ENCODE data around the gene DOCK1.

DOCK1 gene

DNA sequence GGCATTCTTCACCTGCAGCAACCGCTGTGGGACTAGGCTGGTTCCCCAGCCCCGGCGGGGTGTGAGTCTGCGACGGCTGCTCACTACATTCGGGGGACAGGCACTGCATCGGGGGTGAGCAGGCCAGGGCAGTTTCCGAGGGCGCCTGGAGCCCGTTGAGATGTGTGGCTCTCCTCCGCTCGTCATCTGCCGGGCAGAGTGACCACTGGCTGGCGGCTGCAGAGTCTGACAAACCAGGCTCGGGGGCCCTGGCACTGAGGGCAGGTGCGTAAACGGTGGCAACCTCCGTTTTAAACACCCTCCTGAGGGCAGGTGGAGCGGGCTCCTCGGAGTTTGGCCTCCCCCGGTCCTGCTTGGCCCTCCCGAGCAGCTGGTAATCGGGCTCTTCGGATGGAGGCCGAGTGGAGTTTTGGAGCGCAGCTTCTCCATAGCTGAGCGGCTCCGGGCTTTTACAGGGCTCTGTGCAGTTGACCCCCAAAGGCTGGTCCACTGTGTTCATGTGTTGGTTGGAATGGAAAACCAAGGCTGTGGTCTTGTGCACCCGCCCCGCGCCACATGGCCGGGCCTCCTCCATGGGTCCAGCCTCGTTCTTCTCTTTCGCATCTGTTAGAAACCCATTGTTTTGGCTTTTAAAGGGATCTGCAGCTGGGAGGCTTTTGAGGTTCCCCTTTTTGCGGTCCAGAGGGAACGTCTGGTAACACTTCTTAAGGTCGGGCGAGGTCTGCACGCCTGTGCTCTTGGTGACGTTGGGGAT is 270.3 kb downstream of the DOCK1 start:
- H3K4me3 ChIP-seq (ENCODE audit: low read length): no peak overlapping the region
- H3K27me3 ChIP-seq (ENCODE audit: insufficient read depth, low read length): no peaks in the 10 kb centered on the region
- H3K9me3 ChIP-seq (ENCODE audit: low read length): no peaks in the 10 kb centered on the region
- peaks cover 11% of the 10 kb centered on the region for H3K36me3 ChIP-seq (ENCODE audit: insufficient read depth, low read length)
- no peaks in the 10 kb centered on the region for H3K4me1 ChIP-seq (ENCODE audit: insufficient read depth, low read length)
- no peak overlapping the region for H2AFZ ChIP-seq (ENCODE audit: low read depth, low read length)

DNA sequence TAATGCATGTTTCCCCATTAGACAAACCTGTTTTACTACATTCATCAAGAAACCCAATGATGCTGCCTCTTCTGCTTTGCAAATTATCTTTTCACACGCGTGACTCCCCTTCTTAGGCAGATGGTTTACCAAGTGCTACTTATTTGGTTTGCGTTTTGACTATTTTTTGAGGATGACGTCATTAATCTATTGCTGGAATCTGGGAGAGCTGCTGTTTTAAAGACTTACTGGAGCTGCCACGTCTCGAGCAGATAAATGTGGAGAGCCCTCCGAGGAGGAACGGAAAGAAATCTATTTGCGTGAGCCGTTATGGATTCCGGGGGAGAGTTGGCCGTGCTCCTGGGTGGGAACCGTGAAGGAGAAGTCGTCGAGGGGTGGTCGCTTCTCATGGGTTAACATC is 271.4 kb downstream of the DOCK1 start:
- H3K36me3 ChIP-seq (ENCODE audit: insufficient read depth, low read length): peaks cover 11% of the 10 kb centered on the region
- H3K9me3 ChIP-seq (ENCODE audit: low read length): no peaks in the 10 kb centered on the region
- H2AFZ ChIP-seq (ENCODE audit: low read depth, low read length): no peak overlapping the region
- H3K27me3 ChIP-seq (ENCODE audit: insufficient read depth, low read length): no peaks in the 10 kb centered on the region
- H3K4me1 ChIP-seq (ENCODE audit: insufficient read depth, low read length): no peaks in the 10 kb centered on the region
- no peak overlapping the region for H3K4me3 ChIP-seq (ENCODE audit: low read length)

DNA sequence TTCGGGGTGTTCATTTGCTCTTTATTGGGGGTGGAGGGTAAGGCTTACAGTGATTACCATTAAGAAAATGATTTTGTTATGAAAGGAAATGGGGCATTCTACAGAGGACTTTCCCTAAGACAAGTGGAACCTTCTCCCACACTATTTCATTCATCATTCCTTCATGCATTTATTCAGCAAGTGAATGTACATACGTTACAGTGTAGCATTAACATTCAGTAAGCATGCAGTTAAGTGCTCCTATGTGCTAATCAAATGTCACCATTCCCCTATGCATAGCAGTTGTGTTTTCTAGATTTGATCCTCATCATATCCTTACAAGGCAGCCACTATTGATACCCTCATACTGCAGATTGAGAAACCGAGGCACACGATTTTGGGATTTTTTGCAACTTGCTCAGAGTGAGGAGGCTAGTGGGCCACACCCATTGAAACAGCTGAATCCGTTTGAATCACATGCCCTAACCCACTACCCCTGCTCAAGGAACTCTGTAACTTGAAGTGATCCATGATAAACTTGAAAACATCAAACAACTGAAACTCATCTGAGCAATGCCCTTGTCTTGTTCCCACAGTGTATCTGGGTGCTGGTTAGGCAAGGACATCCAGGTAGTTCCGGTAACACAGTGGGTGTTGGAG is 274.5 kb downstream of the DOCK1 start:
- Histone ChIP-seq H3K4me3 (ENCODE audit: low read length) (no peak overlapping the region), H3K36me3 (ENCODE audit: insufficient read depth, low read length) (no peaks in the 10 kb centered on the region), H3K27me3 (ENCODE audit: insufficient read depth, low read length) (no peaks in the 10 kb centered on the region), H3K4me1 (ENCODE audit: insufficient read depth, low read length) (no peaks in the 10 kb centered on the region), H2AFZ (ENCODE audit: low read depth, low read length) (no peak overlapping the region), H3K9me3 (ENCODE audit: low read length) (peaks cover 1% of the 10 kb centered on the region)

GRCh38 chr10:127182161-127182560 is 276.9 kb downstream of the DOCK1 start:
- Histone ChIP-seq H3K27me3 (ENCODE audit: insufficient read depth, low read length) (no peaks in the 10 kb centered on the region), H2AFZ (ENCODE audit: low read depth, low read length) (no peak overlapping the region), H3K4me3 (ENCODE audit: low read length) (no peak overlapping the region), H3K9me3 (ENCODE audit: low read length) (peaks cover 3% of the 10 kb centered on the region), H3K4me1 (ENCODE audit: insufficient read depth, low read length) (no peaks in the 10 kb centered on the region), H3K36me3 (ENCODE audit: insufficient read depth, low read length) (no peaks in the 10 kb centered on the region)

GRCh38 chr10:127184582-127184981 is 279.4 kb downstream of the DOCK1 start:
- Histone ChIP-seq H3K36me3 (ENCODE audit: insufficient read depth, low read length) (no peaks in the 10 kb centered on the region), H3K27me3 (ENCODE audit: insufficient read depth, low read length) (no peaks in the 10 kb centered on the region), H3K4me3 (ENCODE audit: low read length) (no peak overlapping the region), H3K4me1 (ENCODE audit: insufficient read depth, low read length) (no peaks in the 10 kb centered on the region), H2AFZ (ENCODE audit: low read depth, low read length) (no peak overlapping the region), H3K9me3 (ENCODE audit: low read length) (peaks cover 3% of the 10 kb centered on the region)

- H3K9me3 ChIP-seq (ENCODE audit: low read length): peaks cover 3% of the 10 kb centered on the region
- H3K4me3 ChIP-seq (ENCODE audit: low read length): no peak overlapping the region
- H2AFZ ChIP-seq (ENCODE audit: low read depth, low read length): no peak overlapping the region
- no peaks in the 10 kb centered on the region for H3K27me3 ChIP-seq (ENCODE audit: insufficient read depth, low read length)
- no peaks in the 10 kb centered on the region for H3K4me1 ChIP-seq (ENCODE audit: insufficient read depth, low read length)
- H3K36me3 ChIP-seq (ENCODE audit: insufficient read depth, low read length): no peaks in the 10 kb centered on the region
These were observed 281.6 kb downstream of the DOCK1 start for GRCh38 chr10:127186813-127187212.

GRCh38 chr10:127189226-127189625 is 284.0 kb downstream of the DOCK1 start:
- no peaks in the 10 kb centered on the region for H3K27me3 ChIP-seq (ENCODE audit: insufficient read depth, low read length)
- H3K4me3 ChIP-seq (ENCODE audit: low read length): no peak overlapping the region
- no peaks in the 10 kb centered on the region for H3K36me3 ChIP-seq (ENCODE audit: insufficient read depth, low read length)
- H3K9me3 ChIP-seq (ENCODE audit: low read length): peaks cover 3% of the 10 kb centered on the region
- H2AFZ ChIP-seq (ENCODE audit: low read depth, low read length): no peak overlapping the region
- H3K4me1 ChIP-seq (ENCODE audit: insufficient read depth, low read length): no peaks in the 10 kb centered on the region

- Histone ChIP-seq H3K4me3 (ENCODE audit: low read length) (no peak overlapping the region), H3K36me3 (ENCODE audit: insufficient read depth, low read length) (no peaks in the 10 kb centered on the region), H3K27me3 (ENCODE audit: insufficient read depth, low read length) (no peaks in the 10 kb centered on the region), H2AFZ (ENCODE audit: low read depth, low read length) (no peak overlapping the region), H3K4me1 (ENCODE audit: insufficient read depth, low read length) (no peaks in the 10 kb centered on the region), H3K9me3 (ENCODE audit: low read length) (no peaks in the 10 kb centered on the region)
These were observed 285.2 kb downstream of the DOCK1 start for GRCh38 chr10:127190427-127190826.

GRCh38 chr10:127193125-127193524 is 287.9 kb downstream of the DOCK1 start:
- H2AFZ ChIP-seq (ENCODE audit: low read depth, low read length): no peak overlapping the region
- H3K4me3 ChIP-seq (ENCODE audit: low read length): no peak overlapping the region
- no peaks in the 10 kb centered on the region for H3K36me3 ChIP-seq (ENCODE audit: insufficient read depth, low read length)
- no peaks in the 10 kb centered on the region for H3K27me3 ChIP-seq (ENCODE audit: insufficient read depth, low read length)
- no peaks in the 10 kb centered on the region for H3K9me3 ChIP-seq (ENCODE audit: low read length)
- H3K4me1 ChIP-seq (ENCODE audit: insufficient read depth, low read length): peaks cover 14% of the 10 kb centered on the region

DNA sequence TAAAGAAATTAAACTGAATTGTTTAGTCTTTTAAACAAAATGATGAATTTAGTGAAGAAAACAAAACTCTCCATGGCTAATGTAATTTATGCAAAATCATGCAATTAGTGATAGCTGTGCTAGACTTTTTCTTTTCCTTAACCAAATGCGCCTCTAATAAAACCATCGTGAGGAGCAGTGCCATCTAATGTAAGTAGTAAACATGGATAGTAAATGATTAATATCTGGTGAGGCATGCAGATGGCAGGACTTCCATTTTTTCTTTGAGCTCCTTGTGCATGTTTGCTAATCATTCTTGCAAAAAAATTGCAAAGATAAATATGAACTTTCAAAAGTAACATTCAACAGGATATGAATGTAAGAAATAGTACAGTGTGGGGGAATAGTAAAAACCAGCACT is 288.9 kb downstream of the DOCK1 start:
- no peaks in the 10 kb centered on the region for H3K9me3 ChIP-seq (ENCODE audit: low read length)
- H2AFZ ChIP-seq (ENCODE audit: low read depth, low read length): no peak overlapping the region
- peaks cover 14% of the 10 kb centered on the region for H3K4me1 ChIP-seq (ENCODE audit: insufficient read depth, low read length)
- no peaks in the 10 kb centered on the region for H3K27me3 ChIP-seq (ENCODE audit: insufficient read depth, low read length)
- H3K4me3 ChIP-seq (ENCODE audit: low read length): no peak overlapping the region
- no peaks in the 10 kb centered on the region for H3K36me3 ChIP-seq (ENCODE audit: insufficient read depth, low read length)

- Histone ChIP-seq H3K4me3 (ENCODE audit: low read length) (no peak overlapping the region), H3K4me1 (ENCODE audit: insufficient read depth, low read length) (peaks cover 14% of the 10 kb centered on the region), H3K36me3 (ENCODE audit: insufficient read depth, low read length) (no peaks in the 10 kb centered on the region), H3K27me3 (ENCODE audit: insufficient read depth, low read length) (no peaks in the 10 kb centered on the region), H3K9me3 (ENCODE audit: low read length) (no peaks in the 10 kb centered on the region), H2AFZ (ENCODE audit: low read depth, low read length) (no peak overlapping the region)
These were observed 289.4 kb downstream of the DOCK1 start for GRCh38 chr10:127194599-127194998.

DNA sequence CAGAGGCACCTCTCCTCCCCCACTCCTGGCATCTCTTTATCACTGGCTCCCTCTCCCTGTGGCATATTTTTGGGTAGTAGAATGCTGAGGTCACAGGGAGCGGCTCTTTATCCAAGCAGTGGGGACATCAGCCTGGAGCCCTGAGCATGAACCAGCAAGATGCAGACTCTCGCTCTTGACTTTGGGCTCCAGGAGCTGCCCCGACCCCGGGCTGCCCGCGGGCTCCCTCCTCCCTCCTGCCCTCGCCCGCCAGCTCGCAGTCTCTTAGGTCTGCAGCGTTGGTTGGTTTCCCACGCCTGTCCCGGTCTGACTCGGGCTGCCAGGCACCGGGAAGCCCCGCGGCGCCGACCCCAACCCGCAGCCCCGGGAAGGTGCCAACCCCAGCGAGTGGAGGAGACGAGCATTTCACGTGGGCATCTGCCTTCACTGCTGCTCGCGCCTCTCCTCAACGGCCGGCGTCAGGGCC is 289.8 kb downstream of the DOCK1 start:
- Histone ChIP-seq H3K4me3 (ENCODE audit: low read length) (no peak overlapping the region), H3K36me3 (ENCODE audit: insufficient read depth, low read length) (no peaks in the 10 kb centered on the region), H3K9me3 (ENCODE audit: low read length) (no peaks in the 10 kb centered on the region), H3K4me1 (ENCODE audit: insufficient read depth, low read length) (peaks cover 14% of the 10 kb centered on the region), H3K27me3 (ENCODE audit: insufficient read depth, low read length) (no peaks in the 10 kb centered on the region), H2AFZ (ENCODE audit: low read depth, low read length) (no peak overlapping the region)

DNA sequence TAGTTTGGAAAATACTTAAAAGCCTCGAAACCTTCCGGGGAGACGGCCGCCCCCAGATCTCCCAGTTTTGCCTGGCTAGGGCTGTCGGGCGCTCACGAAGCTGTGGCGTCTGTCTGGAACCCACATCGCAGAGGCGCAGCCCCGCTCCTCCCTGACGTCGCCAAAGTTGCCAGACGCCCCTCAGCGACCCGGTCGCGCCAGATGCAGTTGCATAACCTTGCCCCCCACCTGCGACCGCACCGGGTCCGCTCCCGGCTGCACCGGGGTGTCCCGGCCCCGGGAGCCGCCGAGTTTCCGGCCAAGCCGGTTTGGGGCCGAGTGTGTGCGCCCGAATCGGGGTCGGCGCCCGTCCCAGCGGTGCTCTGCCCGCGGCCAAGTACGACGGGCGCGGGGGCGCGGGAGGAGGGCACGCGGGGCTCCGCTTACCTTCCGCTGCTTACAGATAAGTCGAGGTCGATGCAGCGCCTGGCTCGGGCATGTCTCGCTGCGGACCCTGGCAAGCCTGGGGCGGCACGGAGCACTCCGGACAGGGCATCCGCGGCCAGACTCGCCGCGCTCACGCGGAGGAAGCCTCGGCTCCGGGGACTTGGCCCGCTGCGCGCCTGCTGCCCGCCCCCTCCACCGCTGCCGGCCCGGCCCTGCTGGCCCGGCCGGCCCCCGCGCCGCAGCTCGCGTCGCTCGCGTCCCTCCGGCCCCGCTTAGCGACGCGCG is 290.5 kb downstream of the DOCK1 start:
- Histone ChIP-seq H3K9me3 (ENCODE audit: low read length) (no peaks in the 10 kb centered on the region), H3K4me1 (ENCODE audit: insufficient read depth, low read length) (peaks cover 14% of the 10 kb centered on the region), H2AFZ (ENCODE audit: low read depth, low read length) (no peak overlapping the region), H3K4me3 (ENCODE audit: low read length) (peak overlapping the region; percentile 58), H3K36me3 (ENCODE audit: insufficient read depth, low read length) (no peaks in the 10 kb centered on the region), H3K27me3 (ENCODE audit: insufficient read depth, low read length) (no peaks in the 10 kb centered on the region)
